ENCODE results near the gene BICDL1. TPM values are rescaled to one million over a fixed set of nuclear protein-coding genes. Genes with fewer than 3 reads are reported as not detected.

BICDL1 gene
- total RNA-seq, 1 donor, result not detected

GRCh38 chr12:120049426-120049825, 60.4 kb downstream of the BICDL1 start:
- DNase-seq (ENCODE audit: low read depth), result no peak
- no peak overlapping the region for H3K4me3 ChIP-seq (ENCODE audit: low read depth, low read length)

GRCh38 chr12:120051535-120051934, 62.5 kb downstream of the BICDL1 start:
- DNase-seq (ENCODE audit: low read depth), result no peak
- no peak for TF ChIP-seq CTCF (IDR thresholded peaks at IDR 0.05; ENCODE audit: insufficient read depth, low read length)
- no peak overlapping the region for H3K4me3 ChIP-seq (ENCODE audit: low read depth, low read length)

More at GRCh38 chr12:120049426-120049825, 60.4 kb downstream of the BICDL1 start:
- TF ChIP-seq CTCF (IDR thresholded peaks at IDR 0.05; ENCODE audit: insufficient read depth, low read length), result no peak

- no peak for DNase-seq (ENCODE audit: low read depth)
- no peak for TF ChIP-seq CTCF (IDR thresholded peaks at IDR 0.05; ENCODE audit: insufficient read depth, low read length)
- no peak overlapping the region for H3K4me3 ChIP-seq (ENCODE audit: low read depth, low read length)
Observed at GRCh38 chr12:120054293-120054692, 65.3 kb downstream of the BICDL1 start.

GRCh38 chr12:120055231-120056000, 66.4 kb downstream of the BICDL1 start:
- no peak for TF ChIP-seq CTCF (IDR thresholded peaks at IDR 0.05; ENCODE audit: insufficient read depth, low read length)
- no peak overlapping the region for H3K4me3 ChIP-seq (ENCODE audit: low read depth, low read length)
- peak; percentile 14 for DNase-seq (ENCODE audit: low read depth)

- no peak overlapping the region for H3K4me3 ChIP-seq (ENCODE audit: low read depth, low read length)
- DNase-seq (ENCODE audit: low read depth), result no peak
- no peak for TF ChIP-seq CTCF (IDR thresholded peaks at IDR 0.05; ENCODE audit: insufficient read depth, low read length)
Observed at GRCh38 chr12:120056739-120057138, 67.7 kb downstream of the BICDL1 start.

GRCh38 chr12:120060196-120060595, 71.2 kb downstream of the BICDL1 start:
- TF ChIP-seq CTCF (IDR thresholded peaks at IDR 0.05; ENCODE audit: insufficient read depth, low read length), result no peak
- no peak overlapping the region for H3K4me3 ChIP-seq (ENCODE audit: low read depth, low read length)
- peak; percentile 8 for DNase-seq (ENCODE audit: low read depth)

- DNase-seq (ENCODE audit: low read depth), result no peak
- H3K4me3 ChIP-seq (ENCODE audit: low read depth, low read length), result no peak overlapping the region
- no peak for TF ChIP-seq CTCF (IDR thresholded peaks at IDR 0.05; ENCODE audit: insufficient read depth, low read length)
Observed at GRCh38 chr12:120060717-120061116, 71.7 kb downstream of the BICDL1 start.
